DOHH2 (cell line): ENCODE measurements around the gene BFSP1.

ENCODE experiments used
- CTCF ChIP-seq: fragments of 200-600 bp; sonication (generic); IDR thresholded peaks from one replicate; pipeline ENCODE4 v1.5.1; 2014; ENCODE audit warnings: antibody characterized with exemption, mild to moderate bottlenecking, low read depth, low read length; ENCODE audit not compliant: poor library complexity, severe bottlenecking
- EZH2phosphoT487 ChIP-seq: fragments of 200-600 bp; sonication (generic); IDR thresholded peaks from 2 replicates; pipeline ENCODE4 v1.6.1; 2017; ENCODE audit warnings: borderline replicate concordance, mild to moderate bottlenecking, antibody characterized with exemption, low read length, moderate library complexity, mixed read lengths

- TF ChIP-seq CTCF, result no peak
- TF ChIP-seq EZH2phosphoT487, result no peak
Observed at GRCh38 chr20:17562804-17563305, 31.7 kb upstream of the BFSP1 start.
